PFSK-1 (cell line): ENCODE data around the gene ZNHIT2.

Experiments used
- FOXP2 ChIP-seq: optimal IDR thresholded peaks from 2 replicates; pipeline ENCODE3; 2011; ENCODE audit warnings: borderline replicate concordance, control low read depth, inconsistent platforms; ENCODE audit not compliant: insufficient read depth; ENCODE audit errors: extremely low read length, extremely low read depth
- POLR2AphosphoS5 ChIP-seq: IDR thresholded peaks from 2 replicates; pipeline ENCODE4 v1.6.1; 2012; ENCODE audit warnings: low read depth, mild to moderate bottlenecking, control low read depth, low read length, moderate library complexity
- REST ChIP-seq, 2 experiments: IDR thresholded peaks; 2 replicates each; pipeline versions ENCODE4 v1.6.1 to v1.8.0; 2011 to 2012; ENCODE audit warnings: low read depth in 2 of 2, low read length in 2 of 2, control low read depth in 1 of 2, inconsistent platforms in 1 of 2, mild to moderate bottlenecking in 1 of 2, moderate library complexity in 1 of 2; ENCODE audit not compliant: insufficient read depth in 1 of 2
- SIN3A ChIP-seq: IDR thresholded peaks from 2 replicates; pipeline ENCODE4 v1.6.1; 2012; ENCODE audit warnings: mild to moderate bottlenecking, low read length, moderate library complexity, borderline replicate concordance; ENCODE audit not compliant: insufficient read depth
- TAF1 ChIP-seq: IDR thresholded peaks from 2 replicates; pipeline ENCODE4 v1.6.1; 2012; ENCODE audit warnings: low read length, control low read depth, borderline replicate concordance; ENCODE audit not compliant: insufficient read depth

ZNHIT2 gene

GRCh38 chr11:65078151-65078550, 39.4 kb downstream of the ZNHIT2 start:
- TF ChIP-seq POLR2AphosphoS5, result peak; percentile 19; the same call in 1 of the 2 replicates
- TF ChIP-seq TAF1, result no peak

GRCh38 chr11:65077451-65077850, 40.0 kb downstream of the ZNHIT2 start:
- TF ChIP-seq TAF1 (no peak), SIN3A (no peak), FOXP2 (no peak), POLR2AphosphoS5 (no peak), REST (IDR thresholded peaks at IDR 0.05; ENCODE audit: insufficient read depth in 1 of 2, low read depth in 2 of 2, low read length in 2 of 2) (no peak)

- no peak for TF ChIP-seq SIN3A
- no peak for TF ChIP-seq TAF1
- no peak for TF ChIP-seq REST (IDR thresholded peaks at IDR 0.05; ENCODE audit: insufficient read depth in 1 of 2, low read depth in 2 of 2, low read length in 2 of 2)
- no peak for TF ChIP-seq POLR2AphosphoS5
- TF ChIP-seq FOXP2, result no peak
Measured at GRCh38 chr11:65072631-65072966, 44.9 kb downstream of the ZNHIT2 start.

- TF ChIP-seq SIN3A, result no peak
- TF ChIP-seq TAF1, result no peak
Measured at GRCh38 chr11:65071907-65072630, 45.4 kb downstream of the ZNHIT2 start.

GRCh38 chr11:65069217-65069616, 48.3 kb downstream of the ZNHIT2 start:
- TF ChIP-seq REST (IDR thresholded peaks at IDR 0.05; ENCODE audit: insufficient read depth in 1 of 2, low read depth in 2 of 2, low read length in 2 of 2) (no peak), TAF1 (no peak), POLR2AphosphoS5 (no peak), SIN3A (no peak), FOXP2 (no peak)

- no peak for TF ChIP-seq FOXP2
- no peak for TF ChIP-seq TAF1
- TF ChIP-seq REST (IDR thresholded peaks at IDR 0.05; ENCODE audit: insufficient read depth in 1 of 2, low read depth in 2 of 2, low read length in 2 of 2), result no peak
- no peak for TF ChIP-seq POLR2AphosphoS5
Measured at GRCh38 chr11:65067446-65067845, 50.1 kb downstream of the ZNHIT2 start.
